MM.1S (cell line): ENCODE results near the gene LAMA4.

ENCODE experiments used
- DNase-seq: peaks from one replicate; pipeline ENCODE4 v3.0.0-alpha.2; 2015
- H2AFZ ChIP-seq: fragments of 300-600 bp; sonication (generic); 2 replicates; pipeline ENCODE4 v1.6.0; 2016; ENCODE audit warnings: antibody characterized with exemption, low read length
- H3F3A ChIP-seq: fragments of 300-600 bp; sonication (generic); 2 replicates; pipeline ENCODE4 v1.6.1; 2016; ENCODE audit warnings: mild to moderate bottlenecking, antibody characterized with exemption, low read length, moderate library complexity, mixed read lengths; ENCODE audit not compliant: insufficient read depth
- H3K27ac ChIP-seq: fragments of 300-600 bp; sonication (generic); 2 replicates; pipeline ENCODE4 v1.5.1; 2016; ENCODE audit warnings: mild to moderate bottlenecking, low read length
- H3K27me3 ChIP-seq: fragments of 300-600 bp; sonication (generic); replicated peaks from 2 replicates; pipeline ENCODE4 v1.6.0; 2016; ENCODE audit warnings: low read length; ENCODE audit not compliant: insufficient read depth
- H3K36me3 ChIP-seq: fragments of 300-600 bp; sonication (generic); replicated peaks from 2 replicates; pipeline ENCODE4 v1.6.1; 2016; ENCODE audit warnings: mild to moderate bottlenecking, low read length, mixed read lengths; ENCODE audit not compliant: insufficient read depth
- H3K4me1 ChIP-seq: fragments of 300-600 bp; sonication (generic); 2 replicates; pipeline ENCODE4 v1.6.1; 2016; ENCODE audit warnings: low read length, mixed read lengths
- H3K4me2 ChIP-seq: fragments of 300-600 bp; sonication (generic); 2 replicates; pipeline ENCODE4 v1.6.0; 2016; ENCODE audit warnings: low read depth, low read length
- H3K4me3 ChIP-seq: fragments of 300-600 bp; sonication (generic); 2 replicates; pipeline ENCODE4 v1.5.1; 2016; ENCODE audit warnings: low read length, mixed read lengths
- H3K79me2 ChIP-seq: fragments of 300-600 bp; sonication (generic); 2 replicates; pipeline ENCODE4 v1.6.1; 2016; ENCODE audit warnings: mixed run types, low read length, mixed read lengths
- H3K9ac ChIP-seq: fragments of 300-600 bp; sonication (generic); 2 replicates; pipeline ENCODE4 v1.6.1; 2016; ENCODE audit warnings: low read length, mixed read lengths
- H3K9me2 ChIP-seq: fragments of 300-600 bp; sonication (generic); replicated peaks from 2 replicates; pipeline ENCODE4 v1.6.1; 2016; ENCODE audit warnings: mild to moderate bottlenecking, low read length, mixed read lengths; ENCODE audit not compliant: insufficient read depth
- H3K9me3 ChIP-seq: fragments of 300-600 bp; sonication (generic); replicated peaks from 2 replicates; pipeline ENCODE4 v1.6.1; 2016; ENCODE audit warnings: mild to moderate bottlenecking, low read length, mixed read lengths; ENCODE audit not compliant: insufficient read depth
- H4K20me1 ChIP-seq: fragments of 300-600 bp; sonication (generic); 2 replicates; pipeline ENCODE4 v1.6.1; 2016; ENCODE audit warnings: mild to moderate bottlenecking, low read length, moderate library complexity, mixed read lengths; ENCODE audit not compliant: insufficient read depth
- CTCF ChIP-seq: fragments of 300-600 bp; sonication (generic); IDR thresholded peaks from 2 replicates; pipeline ENCODE4 v1.5.1; 2016; ENCODE audit warnings: antibody characterized with exemption, low read length, mixed read lengths
- EZH2 ChIP-seq: fragments of 300-600 bp; sonication (generic); optimal IDR thresholded peaks from 2 replicates; pipeline ENCODE3; 2017; ENCODE audit warnings: low read depth, mild to moderate bottlenecking, antibody characterized with exemption, low read length, mixed read lengths
- EZH2phosphoT487 ChIP-seq: fragments of 300-600 bp; sonication (generic); IDR thresholded peaks from 2 replicates; pipeline ENCODE4 v1.6.1; 2018; ENCODE audit warnings: antibody characterized with exemption, low read length

LAMA4 gene

GRCh38 chr6:112221561-112221960 lies 32.8 kb downstream of the LAMA4 start:
- DNase-seq = no peak
- no peak overlapping the region for H3K27ac ChIP-seq

DNA sequence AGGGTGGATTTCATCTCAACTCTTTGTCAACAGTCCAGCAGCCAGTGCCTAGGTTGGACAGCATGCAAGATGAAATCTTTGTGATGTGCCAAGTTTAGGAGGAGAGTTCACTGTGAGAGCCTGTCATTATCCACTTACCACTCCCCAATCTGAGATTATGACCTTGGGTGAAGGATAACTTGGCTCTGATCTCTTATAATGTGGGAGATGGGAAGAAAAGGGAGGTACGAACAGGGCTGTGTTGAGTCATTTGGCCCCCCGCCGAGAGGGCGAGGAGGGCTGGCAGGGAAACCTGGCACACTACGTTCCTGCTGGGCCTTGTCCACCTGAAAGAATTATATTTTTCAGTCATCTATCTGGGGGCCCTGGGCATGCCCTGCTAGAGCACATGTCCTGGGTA lies 35.8 kb downstream of the LAMA4 start:
- Histone ChIP-seq H3K27ac (no peak overlapping the region), H3K4me2 (no peak overlapping the region), H4K20me1 (no peaks in the 10 kb centered on the region), H3K79me2 (no peaks in the 10 kb centered on the region), H3K9me2 (no peaks in the 10 kb centered on the region), H2AFZ (no peak overlapping the region), H3K27me3 (no peaks in the 10 kb centered on the region), H3K9ac (no peak overlapping the region), H3F3A (no peaks in the 10 kb centered on the region), H3K9me3 (no peaks in the 10 kb centered on the region), H3K4me1 (no peaks in the 10 kb centered on the region), H3K36me3 (no peaks in the 10 kb centered on the region), H3K4me3 (no peak overlapping the region)
- no peak for DNase-seq
- TF ChIP-seq EZH2 (no peak), EZH2phosphoT487 (no peak), CTCF (no peak)

More at GRCh38 chr6:112221561-112221960, 32.8 kb downstream of the LAMA4 start:
- H3K4me1 ChIP-seq = no peaks in the 10 kb centered on the region
- no peak overlapping the region for H3K4me3 ChIP-seq
- H3K4me2 ChIP-seq = no peak overlapping the region
- H2AFZ ChIP-seq = no peak overlapping the region
- H3K36me3 ChIP-seq = no peaks in the 10 kb centered on the region
- H4K20me1 ChIP-seq = no peaks in the 10 kb centered on the region
- no peak overlapping the region for H3K9ac ChIP-seq
- H3K9me2 ChIP-seq = no peaks in the 10 kb centered on the region
- no peaks in the 10 kb centered on the region for H3K27me3 ChIP-seq
- no peaks in the 10 kb centered on the region for H3K9me3 ChIP-seq
- no peaks in the 10 kb centered on the region for H3K79me2 ChIP-seq
- TF ChIP-seq EZH2phosphoT487 (no peak), EZH2 (no peak), CTCF (no peak)
- no peaks in the 10 kb centered on the region for H3F3A ChIP-seq

DNA sequence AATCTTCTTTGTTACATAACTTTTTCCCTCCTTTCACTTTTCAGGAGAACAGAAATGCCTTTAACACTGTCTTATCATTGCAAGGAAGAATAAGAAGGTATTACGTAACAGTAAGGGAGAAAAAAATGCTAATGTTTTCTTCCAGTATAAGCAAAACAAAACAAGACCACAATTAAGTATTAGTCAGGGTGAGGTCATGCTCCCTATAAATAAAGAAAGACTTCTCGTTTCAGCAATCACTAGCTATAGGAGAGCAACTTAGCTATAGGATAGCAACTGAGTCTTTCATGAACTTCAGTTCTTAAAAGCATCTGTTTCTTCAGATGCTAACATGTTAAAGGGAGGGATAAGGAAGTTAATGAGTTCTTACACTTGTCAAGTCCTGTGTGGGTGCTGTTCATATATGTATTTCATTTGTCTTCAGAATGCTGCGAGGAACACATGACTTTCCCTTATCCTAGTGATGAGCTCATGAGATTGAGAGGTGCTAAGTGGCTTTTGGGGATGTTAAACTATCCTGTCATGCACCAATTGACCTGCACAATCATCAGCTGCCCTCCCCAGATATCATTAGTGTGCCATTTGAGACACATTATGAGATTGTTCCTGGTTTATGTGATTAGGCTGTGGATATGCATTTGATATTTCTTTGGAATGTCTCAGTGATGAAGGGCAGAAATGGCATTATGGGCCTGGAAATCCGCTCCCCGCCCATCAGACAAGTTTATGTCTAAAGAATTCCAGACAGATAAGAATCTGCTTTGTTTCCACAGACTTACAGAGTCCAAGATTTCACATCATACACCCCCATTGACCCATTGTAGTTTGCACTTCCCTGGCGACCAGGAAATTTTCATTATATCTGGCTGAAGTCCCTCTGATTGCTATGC lies 37.5 kb downstream of the LAMA4 start:
- no peaks in the 10 kb centered on the region for H3K79me2 ChIP-seq
- H3K4me3 ChIP-seq = no peak overlapping the region
- H3K9me3 ChIP-seq = no peaks in the 10 kb centered on the region
- no peak overlapping the region for H3K27ac ChIP-seq
- H3K36me3 ChIP-seq = no peaks in the 10 kb centered on the region
- H3K4me2 ChIP-seq = no peak overlapping the region
- H3F3A ChIP-seq = no peaks in the 10 kb centered on the region
- H3K9ac ChIP-seq = no peak overlapping the region
- no peaks in the 10 kb centered on the region for H3K9me2 ChIP-seq
- no peak overlapping the region for H2AFZ ChIP-seq
- TF ChIP-seq CTCF (no peak), EZH2phosphoT487 (no peak), EZH2 (no peak)
- no peaks in the 10 kb centered on the region for H3K27me3 ChIP-seq
- H3K4me1 ChIP-seq = no peaks in the 10 kb centered on the region
- H4K20me1 ChIP-seq = no peaks in the 10 kb centered on the region
- DNase-seq = no peak
